ENCODE results near the gene MYO1G.
"Not testable (repeated sequence)": the region's sequence is repeated elsewhere in the genome, so short reads cannot be mapped to it uniquely, and the experiment has no call there.

The MYO1G gene

GRCh38 chr7:44935016-44935415 lies 43.8 kb downstream of the MYO1G start:
- ATAC-seq, result no peak
- TF ChIP-seq ZNF8 (CRISPR knock-in tag; IDR thresholded peaks at IDR 0.05) (no peak), RARB (CRISPR knock-in tag; IDR thresholded peaks at IDR 0.05) (no peak), ARNTL (CRISPR knock-in tag; IDR thresholded peaks at IDR 0.05; ENCODE audit: borderline replicate concordance, low read depth) (no peak), SNAI2 (CRISPR knock-in tag; IDR thresholded peaks at IDR 0.05) (no peak), CSRNP3 (CRISPR knock-in tag; IDR thresholded peaks at IDR 0.05) (no peak), ZC3H10 (CRISPR knock-in tag; IDR thresholded peaks at IDR 0.05) (no peak)

GRCh38 chr7:44934510-44934909 lies 44.3 kb downstream of the MYO1G start:
- ATAC-seq, result not testable (repeated sequence)

GRCh38 chr7:44930921-44931320 lies 47.9 kb downstream of the MYO1G start:
- TF ChIP-seq CSDC2 (CRISPR knock-in tag; IDR thresholded peaks at IDR 0.05) (no peak), ESRRG (CRISPR knock-in tag; IDR thresholded peaks at IDR 0.05) (no peak), ZNF565 (CRISPR knock-in tag; conservative IDR thresholded peaks at IDR 0.05; ENCODE audit: low read depth) (no peak), TOX (CRISPR knock-in tag; IDR thresholded peaks at IDR 0.05; ENCODE audit: borderline replicate concordance) (no peak), CREB5 (CRISPR knock-in tag; IDR thresholded peaks at IDR 0.05; ENCODE audit: low read depth) (no peak), ZFP3 (CRISPR knock-in tag; IDR thresholded peaks at IDR 0.05) (no peak)
- ATAC-seq, result no peak

- peak; percentile 53 for ATAC-seq
- TF ChIP-seq SNAI2 (CRISPR knock-in tag; IDR thresholded peaks at IDR 0.05) (no peak), TOX (CRISPR knock-in tag; IDR thresholded peaks at IDR 0.05; ENCODE audit: borderline replicate concordance) (no peak), ZFP30 (CRISPR knock-in tag; IDR thresholded peaks at IDR 0.05) (no peak), TSHZ2 (CRISPR knock-in tag; IDR thresholded peaks at IDR 0.05) (no peak), ZC3H10 (CRISPR knock-in tag; IDR thresholded peaks at IDR 0.05) (no peak), ZNF565 (CRISPR knock-in tag; conservative IDR thresholded peaks at IDR 0.05; ENCODE audit: low read depth) (no peak), GLIS3 (CRISPR knock-in tag; IDR thresholded peaks at IDR 0.05) (no peak), PPARA (CRISPR knock-in tag; IDR thresholded peaks at IDR 0.05; ENCODE audit: borderline replicate concordance) (no peak), BACH2 (CRISPR knock-in tag; IDR thresholded peaks at IDR 0.05; ENCODE audit: borderline replicate concordance) (no peak)
Measured at GRCh38 chr7:44922351-44922694, 56.5 kb downstream of the MYO1G start.

- TF ChIP-seq ISL1 (CRISPR knock-in tag; IDR thresholded peaks at IDR 0.05), result no peak
- no peak for TF ChIP-seq BACH2 (CRISPR knock-in tag; IDR thresholded peaks at IDR 0.05; ENCODE audit: borderline replicate concordance)
- TF ChIP-seq SNAI2 (CRISPR knock-in tag; IDR thresholded peaks at IDR 0.05), result no peak
- no peak for TF ChIP-seq PPARA (CRISPR knock-in tag; IDR thresholded peaks at IDR 0.05; ENCODE audit: borderline replicate concordance)
- no peak for TF ChIP-seq ARNTL (CRISPR knock-in tag; IDR thresholded peaks at IDR 0.05; ENCODE audit: borderline replicate concordance, low read depth)
- ATAC-seq, result peak; percentile 100
Measured at GRCh38 chr7:44921607-44922350, 57.0 kb downstream of the MYO1G start.

GRCh38 chr7:44920119-44920518 lies 58.7 kb downstream of the MYO1G start:
- no peak for ATAC-seq
- TF ChIP-seq CSRNP3 (CRISPR knock-in tag; IDR thresholded peaks at IDR 0.05) (no peak), ZNF565 (CRISPR knock-in tag; conservative IDR thresholded peaks at IDR 0.05; ENCODE audit: low read depth) (no peak), ZFP30 (CRISPR knock-in tag; IDR thresholded peaks at IDR 0.05) (no peak), ESRRG (CRISPR knock-in tag; IDR thresholded peaks at IDR 0.05) (no peak), BACH2 (CRISPR knock-in tag; IDR thresholded peaks at IDR 0.05; ENCODE audit: borderline replicate concordance) (no peak), ZNF70 (CRISPR knock-in tag; IDR thresholded peaks at IDR 0.05) (no peak), SNAI2 (CRISPR knock-in tag; IDR thresholded peaks at IDR 0.05) (no peak), ARNTL (CRISPR knock-in tag; IDR thresholded peaks at IDR 0.05; ENCODE audit: borderline replicate concordance, low read depth) (no peak), GLIS3 (CRISPR knock-in tag; IDR thresholded peaks at IDR 0.05) (no peak), OSR1 (CRISPR knock-in tag; IDR thresholded peaks at IDR 0.05) (no peak), TOX (CRISPR knock-in tag; IDR thresholded peaks at IDR 0.05; ENCODE audit: borderline replicate concordance) (no peak), TSHZ2 (CRISPR knock-in tag; IDR thresholded peaks at IDR 0.05) (no peak), PPARA (CRISPR knock-in tag; IDR thresholded peaks at IDR 0.05; ENCODE audit: borderline replicate concordance) (no peak)

Measured in SK-N-SH treated with all-trans-retinoic acid at 6 μM for 48 hours (cell line).